HFF-Myc (cell line): ENCODE measurements around the gene HSPB9.

Experiments
- DNase-seq: peaks from one replicate; pipeline ENCODE4 v3.0.0-alpha.2; 2011; ENCODE audit warnings: low read depth; ENCODE audit errors: extremely low read depth
- H3K4me3 ChIP-seq: replicated peaks from 2 replicates; pipeline ENCODE4 v1.5.1; 2011; ENCODE audit warnings: low read depth, mild to moderate bottlenecking, control low read depth, low read length
- TF ChIP-seq, protein P1 (sequence below): IDR thresholded peaks from 2 replicates; pipeline ENCODE4 v1.5.1; 2012; ENCODE audit warnings: mild to moderate bottlenecking, low read depth, low read length, control low read depth; ENCODE audit errors: missing control alignments

The HSPB9 gene

DNA sequence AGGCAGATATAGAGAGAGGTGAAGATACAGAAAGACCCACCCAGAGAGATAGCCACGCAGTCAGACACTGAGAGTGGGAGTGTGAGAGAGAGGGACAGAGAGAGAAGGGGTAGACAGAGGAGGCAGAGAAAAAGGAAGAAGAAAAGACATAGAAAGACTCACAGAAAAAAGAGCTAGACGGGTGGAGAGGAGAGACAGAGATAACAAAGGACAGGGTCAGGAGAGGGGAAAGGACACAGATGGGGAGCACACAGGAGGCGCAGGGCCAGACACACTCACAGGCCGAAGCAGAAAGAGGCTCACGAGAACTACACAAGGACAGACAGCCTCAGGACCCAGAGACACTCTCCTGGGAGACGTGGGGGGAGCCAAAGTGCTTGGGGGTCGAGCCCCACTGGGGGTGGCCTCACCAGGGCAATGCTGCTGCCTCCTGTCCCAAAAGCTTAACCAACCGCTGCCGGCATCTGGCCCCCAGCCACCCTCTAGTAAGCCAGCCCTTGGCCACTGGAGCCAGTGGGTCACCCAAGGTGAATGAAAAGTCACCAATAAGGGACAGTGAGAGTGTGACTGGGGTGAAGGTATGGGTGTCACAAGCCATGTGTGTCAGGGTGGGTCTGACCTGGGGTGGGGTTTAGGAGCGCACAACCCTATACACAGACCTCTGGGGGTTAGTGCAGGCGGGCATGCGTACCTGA is 28.1 kb upstream of the HSPB9 start:
- no peak for DNase-seq
- TF ChIP-seq, protein P1, sequence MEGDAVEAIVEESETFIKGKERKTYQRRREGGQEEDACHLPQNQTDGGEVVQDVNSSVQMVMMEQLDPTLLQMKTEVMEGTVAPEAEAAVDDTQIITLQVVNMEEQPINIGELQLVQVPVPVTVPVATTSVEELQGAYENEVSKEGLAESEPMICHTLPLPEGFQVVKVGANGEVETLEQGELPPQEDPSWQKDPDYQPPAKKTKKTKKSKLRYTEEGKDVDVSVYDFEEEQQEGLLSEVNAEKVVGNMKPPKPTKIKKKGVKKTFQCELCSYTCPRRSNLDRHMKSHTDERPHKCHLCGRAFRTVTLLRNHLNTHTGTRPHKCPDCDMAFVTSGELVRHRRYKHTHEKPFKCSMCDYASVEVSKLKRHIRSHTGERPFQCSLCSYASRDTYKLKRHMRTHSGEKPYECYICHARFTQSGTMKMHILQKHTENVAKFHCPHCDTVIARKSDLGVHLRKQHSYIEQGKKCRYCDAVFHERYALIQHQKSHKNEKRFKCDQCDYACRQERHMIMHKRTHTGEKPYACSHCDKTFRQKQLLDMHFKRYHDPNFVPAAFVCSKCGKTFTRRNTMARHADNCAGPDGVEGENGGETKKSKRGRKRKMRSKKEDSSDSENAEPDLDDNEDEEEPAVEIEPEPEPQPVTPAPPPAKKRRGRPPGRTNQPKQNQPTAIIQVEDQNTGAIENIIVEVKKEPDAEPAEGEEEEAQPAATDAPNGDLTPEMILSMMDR = no peak
- no peak overlapping the region for H3K4me3 ChIP-seq

DNA sequence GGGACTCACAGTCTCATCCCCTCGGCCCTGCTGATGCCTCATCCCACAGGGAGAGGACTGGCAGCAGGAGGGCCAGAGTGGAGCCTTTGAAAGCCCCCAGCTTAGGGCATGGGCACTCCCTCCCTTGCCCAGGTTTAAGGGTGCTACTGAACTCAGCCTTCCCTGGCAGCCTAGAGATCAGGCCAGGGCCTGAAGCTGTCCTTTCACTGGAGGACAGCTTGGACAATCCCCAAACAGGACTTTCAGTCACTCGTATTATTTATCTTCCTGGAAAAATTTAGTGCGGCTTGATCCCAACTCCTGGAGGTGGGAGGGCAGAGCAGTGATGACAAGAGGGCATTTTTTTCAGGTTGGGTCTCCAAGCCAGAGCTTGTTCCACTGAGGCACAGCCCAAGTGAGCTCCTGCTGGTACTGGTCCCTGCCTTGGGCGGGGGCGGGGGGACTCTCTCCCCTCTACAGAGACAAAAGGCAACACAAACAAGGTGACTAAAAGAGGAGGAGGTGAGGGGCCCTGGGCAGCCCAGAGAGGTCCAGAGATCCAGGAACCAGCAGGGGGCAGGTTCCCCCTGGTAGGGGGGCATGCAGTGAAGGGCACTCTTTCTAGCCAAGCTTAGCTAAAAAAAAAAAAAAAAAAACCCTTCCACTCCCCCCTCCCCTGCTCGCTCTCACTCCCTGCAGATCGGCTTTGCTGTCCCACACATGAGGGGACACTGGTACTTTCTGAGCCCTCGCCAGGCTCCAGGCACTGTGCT is 26.1 kb upstream of the HSPB9 start:
- TF ChIP-seq, protein P1 = peak; percentile 4
- H3K4me3 ChIP-seq = no peak overlapping the region

DNA sequence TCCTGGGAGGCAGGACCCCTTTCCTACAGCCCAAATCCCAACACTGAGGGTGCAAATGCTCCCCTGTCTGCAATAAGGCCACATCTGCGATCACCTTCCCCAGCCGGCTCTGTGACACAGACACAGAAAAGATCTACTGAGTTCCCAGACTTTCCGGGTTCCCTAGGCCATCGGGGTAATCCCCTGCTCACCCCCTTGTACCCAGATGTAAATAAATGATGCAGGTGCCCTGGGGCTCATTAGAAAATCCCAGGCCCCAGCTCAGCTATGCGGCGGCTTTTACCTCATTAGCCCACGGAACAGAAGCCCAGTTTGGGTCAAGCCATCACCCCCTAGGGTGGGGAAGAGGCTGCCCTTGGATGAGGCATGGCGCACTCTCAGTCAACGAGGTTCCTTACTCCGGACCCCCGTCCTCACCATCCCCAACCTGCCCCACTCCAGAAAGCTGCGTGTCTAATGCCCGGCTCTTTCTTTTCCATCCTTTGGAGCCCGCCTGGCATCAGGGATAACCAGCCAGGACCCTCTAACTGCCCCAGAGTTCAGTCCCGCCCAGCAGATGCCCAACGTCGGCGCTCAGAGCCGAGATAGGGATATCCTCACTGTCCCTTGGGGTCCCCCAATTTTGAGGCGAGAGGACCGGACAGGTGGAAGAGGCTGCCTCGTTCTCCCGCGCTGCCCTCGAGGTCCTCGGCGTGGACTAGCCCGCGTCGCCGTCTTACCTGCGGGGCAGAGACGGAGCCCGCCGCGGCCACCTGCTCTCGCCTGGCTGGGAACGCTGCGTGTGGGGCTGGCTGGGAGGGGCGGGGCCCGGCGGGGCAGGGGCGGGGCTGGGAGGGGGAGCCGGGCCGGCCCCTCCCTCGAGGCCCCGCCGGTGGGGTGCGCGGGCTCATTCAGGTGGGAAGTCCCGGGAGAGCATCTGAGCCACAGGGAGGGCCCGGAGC is 24.6 kb upstream of the HSPB9 start, which contains the start of gene ZNF385C:
Gene ZNF385C, minus strand, starts transcription at position 783 of the 941 bp plus-strand sequence. CDS start 35,417 bp downstream, outside the sequence.
- no peak within 1 kb of the TSS for H3K4me3 ChIP-seq
- no peak for DNase-seq
- TF ChIP-seq, protein P1 = no peak

More for the DNA sequence above, 26.1 kb upstream of the HSPB9 start:
- DNase-seq = no peak

DNA sequence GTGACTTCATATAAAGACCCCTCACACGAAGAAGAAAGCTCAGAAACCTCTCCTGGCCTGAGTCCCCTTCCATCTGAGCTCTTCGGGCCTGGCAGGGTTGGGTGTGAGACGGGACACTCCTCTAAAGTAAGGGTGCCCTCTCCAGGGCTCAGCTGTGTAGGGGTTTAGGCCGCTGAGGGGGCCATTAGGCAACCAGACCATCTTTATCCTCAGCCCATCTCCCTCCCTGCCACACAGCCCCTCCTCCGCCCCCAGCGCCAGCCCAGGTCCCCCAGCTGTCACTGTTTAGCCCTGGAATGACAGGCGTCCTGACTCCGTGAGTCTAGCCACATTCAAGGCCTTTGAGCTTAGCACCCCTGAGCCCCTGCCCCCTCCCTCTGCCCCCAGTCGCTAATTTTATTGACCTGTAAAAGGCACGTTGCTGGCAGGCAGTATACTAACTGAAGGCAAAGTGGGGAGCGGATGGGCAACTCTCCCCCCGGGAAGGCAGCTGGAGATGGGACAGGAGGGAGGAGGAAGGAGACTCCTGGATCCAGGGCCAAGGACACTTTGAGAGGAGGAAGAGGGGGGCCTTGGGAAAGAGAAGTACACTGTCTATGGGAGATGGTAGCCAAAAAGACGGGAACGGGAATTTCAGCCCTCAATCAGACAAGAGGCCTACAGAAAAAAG is 23.7 kb upstream of the HSPB9 start:
- DNase-seq = no peak
- TF ChIP-seq, protein P1 = no peak
- H3K4me3 ChIP-seq = no peak overlapping the region

DNA sequence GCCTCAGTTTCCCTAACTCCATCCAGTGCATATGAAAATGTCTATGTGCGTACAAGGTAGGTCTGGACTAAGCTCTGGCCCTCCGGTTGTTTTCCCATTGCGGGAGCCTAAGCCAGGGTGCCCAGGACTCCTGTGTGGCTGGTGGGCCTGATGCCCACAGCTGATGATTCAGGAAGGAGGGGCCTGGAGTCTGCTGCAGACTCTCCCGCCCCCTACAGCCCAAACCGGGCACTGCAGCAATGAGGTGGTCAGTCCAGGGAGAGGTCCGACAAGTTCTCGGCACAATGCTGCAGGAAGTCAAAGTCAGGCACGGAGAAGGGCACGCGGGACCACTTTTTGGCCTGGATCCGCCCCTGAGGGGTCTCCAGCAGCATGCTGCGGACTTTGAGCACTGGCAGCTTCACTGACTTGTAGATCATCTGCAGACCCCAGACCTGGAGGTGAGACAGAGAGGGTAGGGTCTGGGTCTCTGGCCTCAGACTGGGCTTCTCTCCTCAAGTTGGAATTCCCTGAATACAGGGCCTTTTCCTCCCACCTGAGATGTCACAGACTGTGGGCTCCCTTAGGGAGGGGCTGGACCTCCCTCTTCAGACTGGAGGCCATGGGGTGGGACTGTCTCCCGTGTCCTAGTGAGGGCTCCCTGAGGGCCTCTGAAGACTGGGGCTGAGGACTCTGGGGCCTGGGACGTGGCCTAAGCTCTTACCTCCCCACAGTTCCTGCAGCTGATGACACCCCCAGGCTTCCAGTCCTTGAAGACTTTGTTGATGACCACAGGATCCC is 20.9 kb upstream of the HSPB9 start:
- DNase-seq = no peak
- H3K4me3 ChIP-seq = no peak overlapping the region
- TF ChIP-seq, protein P1 = peak; percentile 96
